ENCODE results near the gene RFX8. TPM values are rescaled to one million over a fixed set of nuclear protein-coding genes. Genes with fewer than 3 reads are reported as not detected.

The RFX8 gene
- total and polyA plus RNA-seq, 10 of the 15 experiments (the other 5 are each of a cell fraction or from before 2014, with no cell fraction given) = 0.19 TPM; not detected in 9

DNA sequence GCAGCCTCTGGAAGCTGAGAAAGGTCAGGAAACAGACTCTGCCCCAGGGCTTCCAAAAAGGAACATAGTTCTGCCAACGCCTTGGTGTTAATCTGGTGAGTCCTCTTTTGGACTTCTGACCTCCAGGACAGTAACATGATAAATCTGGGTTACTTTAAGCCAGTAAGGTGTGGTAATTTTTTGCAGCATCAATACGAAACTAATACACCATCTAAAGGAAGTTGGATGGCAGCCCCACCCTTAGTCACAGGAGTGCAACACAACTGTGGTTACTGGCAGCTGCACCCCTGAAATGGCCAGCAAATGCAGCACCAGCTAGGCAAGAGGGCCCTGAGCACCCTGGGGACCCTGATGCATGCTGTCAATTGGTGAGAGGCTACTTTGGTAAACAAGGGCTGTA lies 113.4 kb downstream of the RFX8 start:
- ChIA-PET SMC1A (ENCODE audit: uncharacterized antibody, unreplicated experiment) (interaction anchor here (1.2 to 1.7 kb wide), 3 partner anchors 15 to 26 kb away, joined by 3 to 5 read pairs (median 4); no protein-coding TSS in a partner anchor), CTCF (interaction anchor here (3.7 kb wide), 1 partner anchor 19 kb away, joined by 18 read pairs; no protein-coding TSS in a partner anchor), POLR2A (no interaction called here), RAD21 (ENCODE audit: unreplicated experiment) (no interaction called here)
- WGBS (ENCODE audit: insufficient coverage, insufficient replicate concordance, low lambda C conversion rate, missing lambda C conversion rate) = 3% methylated on average over 2 of the region's 2 CpGs
- ATAC-seq (peak; percentile 81), FAIRE-seq (no peak), DNase-seq (ENCODE audit: low read depth, low spot score) (no peak)
- Histone ChIP-seq H3K4me3 (no peak overlapping the region), H3K27me3 (replicated peaks in 1 of 2; ENCODE audit: control insufficient read depth in 2 of 2, insufficient read depth in 2 of 2, low read length in 1 of 2) (peaks cover 0 to 4% of the 10 kb centered on the region in 2 experiments; a peak in 1 of 4 replicates), H2AFZ (ENCODE audit: control insufficient read depth, low read depth, low read length) (no peak overlapping the region), H3K4me1 (ENCODE audit: control insufficient read depth, insufficient read depth, low read length) (no peaks in the 10 kb centered on the region), H3K9ac (ENCODE audit: control insufficient read depth, insufficient read depth, low read length) (no peak overlapping the region), H3K9me3 (replicated peaks; ENCODE audit: control insufficient read depth, insufficient read depth, low read length) (no peaks in the 10 kb centered on the region), H4K20me1 (ENCODE audit: control insufficient read depth, insufficient read depth) (no peaks in the 10 kb centered on the region), H3K4me2 (ENCODE audit: control insufficient read depth, insufficient read depth) (no peak overlapping the region), H3K27ac (ENCODE audit: control insufficient read depth, insufficient read depth) (no peak overlapping the region), H3K36me3 (ENCODE audit: control insufficient read depth in 2 of 2, insufficient read depth in 2 of 2, low read length in 1 of 2) (no peaks in the 10 kb centered on the region), H3K79me2 (ENCODE audit: control insufficient read depth, insufficient read depth, low read length) (no peaks in the 10 kb centered on the region)
- in situ Hi-C loops (cut with MboI) = no loop called here
- BruUV-seq (replicated peaks) = no TSS peak
- intact Hi-C loops (cut with micrococcal nuclease; ENCODE audit: unreplicated experiment) = no loop called here
- no peak for TF ChIP-seq SP1 (IDR thresholded peaks at IDR 0.05; ENCODE audit: low read depth, low read length)
- no peak for TF ChIP-seq SPI1 (IDR thresholded peaks at IDR 0.05; ENCODE audit: borderline replicate concordance, insufficient read depth, low read depth, low read length)
- no peak for TF ChIP-seq MYB (IDR thresholded peaks at IDR 0.05; ENCODE audit: borderline replicate concordance, low read depth, low read length)
- TF ChIP-seq, protein P1, sequence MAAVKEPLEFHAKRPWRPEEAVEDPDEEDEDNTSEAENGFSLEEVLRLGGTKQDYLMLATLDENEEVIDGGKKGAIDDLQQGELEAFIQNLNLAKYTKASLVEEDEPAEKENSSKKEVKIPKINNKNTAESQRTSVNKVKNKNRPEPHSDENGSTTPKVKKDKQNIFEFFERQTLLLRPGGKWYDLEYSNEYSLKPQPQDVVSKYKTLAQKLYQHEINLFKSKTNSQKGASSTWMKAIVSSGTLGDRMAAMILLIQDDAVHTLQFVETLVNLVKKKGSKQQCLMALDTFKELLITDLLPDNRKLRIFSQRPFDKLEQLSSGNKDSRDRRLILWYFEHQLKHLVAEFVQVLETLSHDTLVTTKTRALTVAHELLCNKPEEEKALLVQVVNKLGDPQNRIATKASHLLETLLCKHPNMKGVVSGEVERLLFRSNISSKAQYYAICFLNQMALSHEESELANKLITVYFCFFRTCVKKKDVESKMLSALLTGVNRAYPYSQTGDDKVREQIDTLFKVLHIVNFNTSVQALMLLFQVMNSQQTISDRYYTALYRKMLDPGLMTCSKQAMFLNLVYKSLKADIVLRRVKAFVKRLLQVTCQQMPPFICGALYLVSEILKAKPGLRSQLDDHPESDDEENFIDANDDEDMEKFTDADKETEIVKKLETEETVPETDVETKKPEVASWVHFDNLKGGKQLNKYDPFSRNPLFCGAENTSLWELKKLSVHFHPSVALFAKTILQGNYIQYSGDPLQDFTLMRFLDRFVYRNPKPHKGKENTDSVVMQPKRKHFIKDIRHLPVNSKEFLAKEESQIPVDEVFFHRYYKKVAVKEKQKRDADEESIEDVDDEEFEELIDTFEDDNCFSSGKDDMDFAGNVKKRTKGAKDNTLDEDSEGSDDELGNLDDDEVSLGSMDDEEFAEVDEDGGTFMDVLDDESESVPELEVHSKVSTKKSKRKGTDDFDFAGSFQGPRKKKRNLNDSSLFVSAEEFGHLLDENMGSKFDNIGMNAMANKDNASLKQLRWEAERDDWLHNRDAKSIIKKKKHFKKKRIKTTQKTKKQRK (IDR thresholded peaks at IDR 0.05; ENCODE audit: low read depth, low read length) = no peak
- TF ChIP-seq, protein P2, sequence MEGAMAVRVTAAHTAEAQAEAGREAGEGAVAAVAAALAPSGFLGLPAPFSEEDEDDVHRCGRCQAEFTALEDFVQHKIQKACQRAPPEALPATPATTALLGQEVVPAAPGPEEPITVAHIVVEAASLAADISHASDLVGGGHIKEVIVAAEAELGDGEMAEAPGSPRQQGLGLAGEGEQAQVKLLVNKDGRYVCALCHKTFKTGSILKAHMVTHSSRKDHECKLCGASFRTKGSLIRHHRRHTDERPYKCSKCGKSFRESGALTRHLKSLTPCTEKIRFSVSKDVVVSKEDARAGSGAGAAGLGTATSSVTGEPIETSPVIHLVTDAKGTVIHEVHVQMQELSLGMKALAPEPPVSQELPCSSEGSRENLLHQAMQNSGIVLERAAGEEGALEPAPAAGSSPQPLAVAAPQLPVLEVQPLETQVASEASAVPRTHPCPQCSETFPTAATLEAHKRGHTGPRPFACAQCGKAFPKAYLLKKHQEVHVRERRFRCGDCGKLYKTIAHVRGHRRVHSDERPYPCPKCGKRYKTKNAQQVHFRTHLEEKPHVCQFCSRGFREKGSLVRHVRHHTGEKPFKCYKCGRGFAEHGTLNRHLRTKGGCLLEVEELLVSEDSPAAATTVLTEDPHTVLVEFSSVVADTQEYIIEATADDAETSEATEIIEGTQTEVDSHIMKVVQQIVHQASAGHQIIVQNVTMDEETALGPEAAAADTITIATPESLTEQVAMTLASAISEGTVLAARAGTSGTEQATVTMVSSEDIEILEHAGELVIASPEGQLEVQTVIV (IDR thresholded peaks at IDR 0.05; ENCODE audit: borderline replicate concordance, partially characterized antibody) = no peak
- TF ChIP-seq, protein P3, sequence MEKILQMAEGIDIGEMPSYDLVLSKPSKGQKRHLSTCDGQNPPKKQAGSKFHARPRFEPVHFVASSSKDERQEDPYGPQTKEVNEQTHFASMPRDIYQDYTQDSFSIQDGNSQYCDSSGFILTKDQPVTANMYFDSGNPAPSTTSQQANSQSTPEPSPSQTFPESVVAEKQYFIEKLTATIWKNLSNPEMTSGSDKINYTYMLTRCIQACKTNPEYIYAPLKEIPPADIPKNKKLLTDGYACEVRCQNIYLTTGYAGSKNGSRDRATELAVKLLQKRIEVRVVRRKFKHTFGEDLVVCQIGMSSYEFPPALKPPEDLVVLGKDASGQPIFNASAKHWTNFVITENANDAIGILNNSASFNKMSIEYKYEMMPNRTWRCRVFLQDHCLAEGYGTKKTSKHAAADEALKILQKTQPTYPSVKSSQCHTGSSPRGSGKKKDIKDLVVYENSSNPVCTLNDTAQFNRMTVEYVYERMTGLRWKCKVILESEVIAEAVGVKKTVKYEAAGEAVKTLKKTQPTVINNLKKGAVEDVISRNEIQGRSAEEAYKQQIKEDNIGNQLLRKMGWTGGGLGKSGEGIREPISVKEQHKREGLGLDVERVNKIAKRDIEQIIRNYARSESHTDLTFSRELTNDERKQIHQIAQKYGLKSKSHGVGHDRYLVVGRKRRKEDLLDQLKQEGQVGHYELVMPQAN (conservative IDR thresholded peaks at IDR 0.05) = no peak
- no peak for TF ChIP-seq SMC3 (IDR thresholded peaks at IDR 0.05; ENCODE audit: borderline replicate concordance, low read length)
- no peak for TF ChIP-seq SREBF1 (IDR thresholded peaks at IDR 0.05; ENCODE audit: low read length)
- TF ChIP-seq CREB1 (IDR thresholded peaks at IDR 0.05; ENCODE audit: low read depth) = no peak
- TF ChIP-seq, protein P4, sequence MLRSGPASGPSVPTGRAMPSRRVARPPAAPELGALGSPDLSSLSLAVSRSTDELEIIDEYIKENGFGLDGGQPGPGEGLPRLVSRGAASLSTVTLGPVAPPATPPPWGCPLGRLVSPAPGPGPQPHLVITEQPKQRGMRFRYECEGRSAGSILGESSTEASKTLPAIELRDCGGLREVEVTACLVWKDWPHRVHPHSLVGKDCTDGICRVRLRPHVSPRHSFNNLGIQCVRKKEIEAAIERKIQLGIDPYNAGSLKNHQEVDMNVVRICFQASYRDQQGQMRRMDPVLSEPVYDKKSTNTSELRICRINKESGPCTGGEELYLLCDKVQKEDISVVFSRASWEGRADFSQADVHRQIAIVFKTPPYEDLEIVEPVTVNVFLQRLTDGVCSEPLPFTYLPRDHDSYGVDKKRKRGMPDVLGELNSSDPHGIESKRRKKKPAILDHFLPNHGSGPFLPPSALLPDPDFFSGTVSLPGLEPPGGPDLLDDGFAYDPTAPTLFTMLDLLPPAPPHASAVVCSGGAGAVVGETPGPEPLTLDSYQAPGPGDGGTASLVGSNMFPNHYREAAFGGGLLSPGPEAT (IDR thresholded peaks at IDR 0.05; ENCODE audit: low read depth) = no peak
- TF ChIP-seq, protein P5, sequence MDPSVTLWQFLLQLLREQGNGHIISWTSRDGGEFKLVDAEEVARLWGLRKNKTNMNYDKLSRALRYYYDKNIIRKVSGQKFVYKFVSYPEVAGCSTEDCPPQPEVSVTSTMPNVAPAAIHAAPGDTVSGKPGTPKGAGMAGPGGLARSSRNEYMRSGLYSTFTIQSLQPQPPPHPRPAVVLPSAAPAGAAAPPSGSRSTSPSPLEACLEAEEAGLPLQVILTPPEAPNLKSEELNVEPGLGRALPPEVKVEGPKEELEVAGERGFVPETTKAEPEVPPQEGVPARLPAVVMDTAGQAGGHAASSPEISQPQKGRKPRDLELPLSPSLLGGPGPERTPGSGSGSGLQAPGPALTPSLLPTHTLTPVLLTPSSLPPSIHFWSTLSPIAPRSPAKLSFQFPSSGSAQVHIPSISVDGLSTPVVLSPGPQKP (IDR thresholded peaks at IDR 0.05; ENCODE audit: low read depth, low read length) = no peak
- TF ChIP-seq CBX5 (IDR thresholded peaks at IDR 0.05; ENCODE audit: low read depth) = no peak
- TF ChIP-seq KLF5 (IDR thresholded peaks at IDR 0.05; ENCODE audit: partially characterized antibody) = no peak

Measured in GM12878 (cell line).